Tibial nerve (tissue), 3 donors: Measurements from ENCODE around the gene FNDC3A.

Experiments
- POLR2A ChIP-seq, 2 donors: fragments of 450-650 bp; IDR thresholded peaks; one replicate each; pipeline ENCODE4 v1.6.1; 2017; ENCODE audit warnings: antibody characterized with exemption in 2 of 2, mild to moderate bottlenecking in 2 of 2, moderate library complexity in 2 of 2
- TF ChIP-seq, protein P1 (sequence below), 5 experiments: fragments of 200-600 bp in 3 of 5; fragments of 450-650 bp in 2 of 5; sonication (generic) in 3 of 5; IDR thresholded peaks; one replicate each; pipeline ENCODE4 v1.5.1; 2016 to 2019; ENCODE audit warnings: antibody characterized with exemption in 5 of 5, mild to moderate bottlenecking in 3 of 5, moderate library complexity in 2 of 5

DNA sequence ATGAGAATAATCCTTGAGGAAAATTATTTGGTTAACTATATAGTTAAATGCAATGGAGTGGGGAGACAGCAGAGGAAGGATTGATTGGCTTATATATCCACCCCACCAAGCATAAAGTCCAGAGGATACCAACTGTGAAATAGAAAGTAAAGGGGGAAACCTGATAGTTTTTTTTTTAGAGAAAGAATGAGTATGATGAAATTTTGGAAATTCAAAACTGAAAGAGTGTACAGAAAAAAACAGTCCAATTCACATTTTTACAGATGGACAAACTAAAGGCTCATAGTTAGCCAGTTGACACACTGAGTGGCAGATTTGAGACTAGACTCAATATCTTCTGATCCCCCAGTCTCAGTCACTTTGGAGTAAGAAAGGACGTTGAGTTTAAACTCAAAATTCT lies 51.1 kb downstream of the FNDC3A start:
- TF ChIP-seq, protein P1, sequence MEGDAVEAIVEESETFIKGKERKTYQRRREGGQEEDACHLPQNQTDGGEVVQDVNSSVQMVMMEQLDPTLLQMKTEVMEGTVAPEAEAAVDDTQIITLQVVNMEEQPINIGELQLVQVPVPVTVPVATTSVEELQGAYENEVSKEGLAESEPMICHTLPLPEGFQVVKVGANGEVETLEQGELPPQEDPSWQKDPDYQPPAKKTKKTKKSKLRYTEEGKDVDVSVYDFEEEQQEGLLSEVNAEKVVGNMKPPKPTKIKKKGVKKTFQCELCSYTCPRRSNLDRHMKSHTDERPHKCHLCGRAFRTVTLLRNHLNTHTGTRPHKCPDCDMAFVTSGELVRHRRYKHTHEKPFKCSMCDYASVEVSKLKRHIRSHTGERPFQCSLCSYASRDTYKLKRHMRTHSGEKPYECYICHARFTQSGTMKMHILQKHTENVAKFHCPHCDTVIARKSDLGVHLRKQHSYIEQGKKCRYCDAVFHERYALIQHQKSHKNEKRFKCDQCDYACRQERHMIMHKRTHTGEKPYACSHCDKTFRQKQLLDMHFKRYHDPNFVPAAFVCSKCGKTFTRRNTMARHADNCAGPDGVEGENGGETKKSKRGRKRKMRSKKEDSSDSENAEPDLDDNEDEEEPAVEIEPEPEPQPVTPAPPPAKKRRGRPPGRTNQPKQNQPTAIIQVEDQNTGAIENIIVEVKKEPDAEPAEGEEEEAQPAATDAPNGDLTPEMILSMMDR (IDR thresholded peaks at IDR 0.05): no peak
- no peak for TF ChIP-seq POLR2A (IDR thresholded peaks at IDR 0.05)
